Activated naive CD8-positive, alpha-beta T cell treated with anti-CD3 and anti-CD28 coated beads for 36 hours (primary cell): ENCODE measurements around the gene BNC2. TPM values are rescaled to one million over a fixed set of nuclear protein-coding genes. Genes with fewer than 3 reads are reported as not detected.

ENCODE experiments used
- DNase-seq: peaks from one replicate; pipeline ENCODE4 v3.0.0; 2021
- H3K27ac Mint-ChIP-seq: one replicate; pipeline ENCODE4 v1.8.0; 2022; ENCODE audit warnings: mild to moderate bottlenecking, moderate library complexity, mixed read lengths
- H3K27me3 Mint-ChIP-seq: one replicate; pipeline ENCODE4 v1.8.0; 2022; ENCODE audit warnings: mild to moderate bottlenecking, mixed read lengths
- H3K36me3 Mint-ChIP-seq: one replicate; pipeline ENCODE4 v1.8.0; 2021; ENCODE audit warnings: mild to moderate bottlenecking, mixed read lengths
- H3K4me1 Mint-ChIP-seq: one replicate; pipeline ENCODE4 v1.8.0; 2021; ENCODE audit warnings: mixed read lengths
- H3K4me3 Mint-ChIP-seq: one replicate; pipeline ENCODE4 v1.8.0; 2022; ENCODE audit warnings: mild to moderate bottlenecking, moderate library complexity, mixed read lengths
- H3K9me3 Mint-ChIP-seq: one replicate; pipeline ENCODE4 v1.8.0; 2022; ENCODE audit warnings: mixed read lengths
- total RNA-seq, 2 experiments: library from RNA; stranded (reverse); gene quantifications; one replicate each; pipeline ENCODE4 v1.2.3, GENCODE V29; 2021

The BNC2 gene
- total RNA-seq, 2 experiments from 2014 or later, result not detected

DNA sequence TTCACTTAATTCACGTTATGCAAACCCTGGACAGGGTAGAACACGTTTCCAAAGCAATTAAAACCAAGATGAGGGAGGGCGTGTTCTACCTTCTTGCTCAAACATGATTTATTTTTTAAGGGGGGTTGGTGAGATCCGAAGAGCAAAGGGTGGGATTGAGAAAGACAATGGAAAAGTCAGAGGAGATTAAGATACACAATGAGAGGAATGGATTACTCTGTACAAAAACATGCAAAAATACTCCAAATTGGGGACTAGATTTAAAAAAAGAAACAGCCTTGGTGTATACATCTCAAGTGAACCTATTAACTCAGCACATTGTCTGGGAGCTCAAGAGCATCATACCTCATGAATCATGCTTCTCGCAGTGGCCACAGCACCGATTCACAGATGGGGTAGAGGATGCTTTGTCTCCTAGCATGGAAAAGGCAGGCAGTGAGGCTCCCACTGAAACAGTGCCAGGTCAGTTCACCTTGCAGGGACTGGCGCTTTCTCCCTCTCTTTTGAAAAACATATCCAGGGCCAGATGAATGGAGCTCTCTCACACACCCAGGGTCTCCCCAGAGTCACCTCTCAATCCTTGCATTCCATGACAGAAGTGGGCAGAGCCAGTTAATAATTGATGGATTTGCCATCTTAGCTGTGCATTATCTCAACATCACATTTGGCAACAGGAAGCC is 459.7 kb downstream of the BNC2 start:
- H3K4me1 Mint-ChIP-seq, result no peaks in the 10 kb centered on the region

GRCh38 chr9:16407617-16408016 is 462.9 kb downstream of the BNC2 start:
- no peak for DNase-seq
- Mint-ChIP-seq H3K4me3 (no peak overlapping the region), H3K4me1 (no peaks in the 10 kb centered on the region), H3K9me3 (no peaks in the 10 kb centered on the region), H3K27ac (no peak overlapping the region), H3K36me3 (no peaks in the 10 kb centered on the region), H3K27me3 (no peaks in the 10 kb centered on the region)

More for the DNA sequence above, 459.7 kb downstream of the BNC2 start:
- DNase-seq, result no peak
- Mint-ChIP-seq H3K4me3 (no peak overlapping the region), H3K36me3 (no peaks in the 10 kb centered on the region), H3K9me3 (no peaks in the 10 kb centered on the region), H3K27me3 (no peaks in the 10 kb centered on the region), H3K27ac (no peak overlapping the region)

DNA sequence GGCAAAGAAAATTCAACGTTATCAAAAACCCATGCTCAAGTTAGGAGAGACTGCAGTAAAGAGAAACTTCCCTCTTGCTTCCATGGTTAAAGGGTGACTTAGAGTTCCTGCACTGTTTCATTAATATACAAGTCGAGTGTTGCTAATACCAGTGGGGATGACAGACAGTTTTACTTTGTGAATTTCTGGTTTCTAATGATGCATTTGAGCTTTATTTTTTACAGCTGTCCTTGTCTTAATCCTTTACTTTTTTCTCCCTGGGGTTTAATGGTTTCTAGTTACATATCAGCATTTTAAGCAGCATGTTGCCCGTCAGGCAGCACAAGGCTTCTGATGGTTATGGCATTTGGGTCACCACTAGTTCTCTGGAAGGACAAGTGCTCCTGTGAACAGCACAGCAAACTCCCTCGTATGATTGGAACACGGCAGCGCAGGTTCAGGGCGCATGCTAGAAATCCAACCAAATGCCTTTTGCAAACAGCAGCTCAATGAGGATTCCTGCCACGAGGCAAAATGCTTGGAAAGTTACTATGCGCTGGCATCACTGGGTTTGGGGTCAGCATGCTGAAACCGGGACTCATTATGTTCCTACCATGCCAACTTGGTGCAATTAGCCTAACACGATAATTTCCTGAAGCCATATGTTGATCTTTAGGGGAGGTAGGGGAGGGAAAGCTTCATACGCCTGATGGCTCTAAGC is 463.8 kb downstream of the BNC2 start:
- DNase-seq, result no peak
- no peak overlapping the region for H3K4me3 Mint-ChIP-seq
- H3K27me3 Mint-ChIP-seq, result no peaks in the 10 kb centered on the region
- H3K9me3 Mint-ChIP-seq, result no peaks in the 10 kb centered on the region
- H3K4me1 Mint-ChIP-seq, result no peaks in the 10 kb centered on the region
- no peaks in the 10 kb centered on the region for H3K36me3 Mint-ChIP-seq
- H3K27ac Mint-ChIP-seq, result no peak overlapping the region

GRCh38 chr9:16405421-16405820 is 465.0 kb downstream of the BNC2 start:
- H3K9me3 Mint-ChIP-seq, result no peaks in the 10 kb centered on the region
- no peak overlapping the region for H3K27ac Mint-ChIP-seq
- DNase-seq, result no peak
- no peaks in the 10 kb centered on the region for H3K4me1 Mint-ChIP-seq
- no peaks in the 10 kb centered on the region for H3K27me3 Mint-ChIP-seq
- H3K4me3 Mint-ChIP-seq, result no peak overlapping the region
- no peaks in the 10 kb centered on the region for H3K36me3 Mint-ChIP-seq

- no peaks in the 10 kb centered on the region for H3K4me1 Mint-ChIP-seq
- H3K36me3 Mint-ChIP-seq, result no peaks in the 10 kb centered on the region
- no peak overlapping the region for H3K27ac Mint-ChIP-seq
- no peaks in the 10 kb centered on the region for H3K27me3 Mint-ChIP-seq
- peaks cover under 1% of the 10 kb centered on the region for H3K9me3 Mint-ChIP-seq
- DNase-seq, result no peak
- H3K4me3 Mint-ChIP-seq, result no peak overlapping the region
Measured at GRCh38 chr9:16401701-16402100, 468.8 kb downstream of the BNC2 start.

- Mint-ChIP-seq H3K27ac (no peak overlapping the region), H3K4me1 (no peaks in the 10 kb centered on the region), H3K4me3 (no peak overlapping the region), H3K9me3 (peaks cover 1% of the 10 kb centered on the region), H3K36me3 (no peaks in the 10 kb centered on the region), H3K27me3 (no peaks in the 10 kb centered on the region)
- DNase-seq, result no peak
Measured at GRCh38 chr9:16398691-16399090, 471.8 kb downstream of the BNC2 start.

DNA sequence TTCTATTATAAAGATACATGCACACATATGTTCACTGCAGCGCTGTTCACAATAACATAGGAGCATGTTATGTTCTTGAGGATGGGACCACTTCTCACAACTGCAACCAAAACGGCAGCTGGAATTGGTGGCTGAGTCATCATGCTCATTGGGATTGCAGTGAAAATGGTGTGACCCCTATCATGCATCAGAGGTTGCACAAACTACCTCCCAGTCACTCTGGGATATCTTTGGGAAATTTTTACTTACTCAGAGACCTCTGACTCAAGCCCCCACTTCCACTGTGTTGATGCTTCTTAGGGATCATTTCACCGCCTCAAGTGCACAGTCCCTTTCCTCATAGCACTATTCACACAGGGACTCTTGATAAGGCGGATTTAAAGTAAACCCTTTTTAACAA is 474.1 kb downstream of the BNC2 start:
- Mint-ChIP-seq H3K4me1 (no peaks in the 10 kb centered on the region), H3K4me3 (no peak overlapping the region), H3K27ac (no peak overlapping the region), H3K36me3 (no peaks in the 10 kb centered on the region), H3K9me3 (peaks cover 1% of the 10 kb centered on the region), H3K27me3 (no peaks in the 10 kb centered on the region)
- no peak for DNase-seq

DNA sequence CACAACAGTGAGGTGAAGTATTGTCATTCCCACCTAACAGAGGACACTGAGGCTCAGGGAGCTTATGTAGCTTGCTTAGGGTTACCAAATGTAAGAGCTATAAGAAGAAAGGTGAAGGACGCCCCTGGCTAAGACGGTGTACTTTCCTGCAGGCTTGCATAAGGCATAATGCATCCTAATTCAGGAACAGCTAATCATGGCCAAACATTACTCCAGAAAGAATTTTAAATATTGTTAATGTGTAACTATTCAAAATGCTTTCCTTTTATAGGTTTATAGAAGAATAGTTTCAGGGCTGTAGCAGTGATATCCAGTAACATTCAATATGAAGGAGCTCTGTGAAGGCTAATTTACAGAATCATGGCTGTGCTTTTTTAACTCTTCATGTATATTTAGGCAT is 479.1 kb downstream of the BNC2 start:
- Mint-ChIP-seq H3K4me1 (no peaks in the 10 kb centered on the region), H3K27ac (no peak overlapping the region), H3K36me3 (no peaks in the 10 kb centered on the region), H3K9me3 (no peaks in the 10 kb centered on the region), H3K4me3 (no peak overlapping the region), H3K27me3 (no peaks in the 10 kb centered on the region)
- DNase-seq, result no peak

GRCh38 chr9:16387382-16387781 is 483.1 kb downstream of the BNC2 start:
- H3K36me3 Mint-ChIP-seq, result no peaks in the 10 kb centered on the region
- H3K9me3 Mint-ChIP-seq, result peaks cover 5% of the 10 kb centered on the region
- no peaks in the 10 kb centered on the region for H3K4me1 Mint-ChIP-seq
- H3K4me3 Mint-ChIP-seq, result no peak overlapping the region
- DNase-seq, result no peak
- H3K27ac Mint-ChIP-seq, result no peak overlapping the region
- H3K27me3 Mint-ChIP-seq, result no peaks in the 10 kb centered on the region

DNA sequence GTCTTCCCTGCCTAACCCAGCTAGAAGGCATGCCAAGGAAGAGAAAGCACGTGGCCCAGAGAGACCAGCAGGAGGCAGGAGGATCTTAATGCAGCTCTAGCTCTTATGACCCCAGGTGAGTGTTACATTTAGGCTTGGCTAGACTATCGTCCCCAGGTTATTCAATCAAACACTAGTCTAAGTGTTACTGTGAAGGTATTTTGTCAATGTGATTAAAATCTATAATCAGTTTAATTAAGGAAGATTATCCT is 483.7 kb downstream of the BNC2 start:
- DNase-seq, result no peak
- no peaks in the 10 kb centered on the region for H3K36me3 Mint-ChIP-seq
- H3K4me1 Mint-ChIP-seq, result no peaks in the 10 kb centered on the region
- no peak overlapping the region for H3K4me3 Mint-ChIP-seq
- no peak overlapping the region for H3K27ac Mint-ChIP-seq
- peaks cover 5% of the 10 kb centered on the region for H3K9me3 Mint-ChIP-seq
- H3K27me3 Mint-ChIP-seq, result no peaks in the 10 kb centered on the region

DNA sequence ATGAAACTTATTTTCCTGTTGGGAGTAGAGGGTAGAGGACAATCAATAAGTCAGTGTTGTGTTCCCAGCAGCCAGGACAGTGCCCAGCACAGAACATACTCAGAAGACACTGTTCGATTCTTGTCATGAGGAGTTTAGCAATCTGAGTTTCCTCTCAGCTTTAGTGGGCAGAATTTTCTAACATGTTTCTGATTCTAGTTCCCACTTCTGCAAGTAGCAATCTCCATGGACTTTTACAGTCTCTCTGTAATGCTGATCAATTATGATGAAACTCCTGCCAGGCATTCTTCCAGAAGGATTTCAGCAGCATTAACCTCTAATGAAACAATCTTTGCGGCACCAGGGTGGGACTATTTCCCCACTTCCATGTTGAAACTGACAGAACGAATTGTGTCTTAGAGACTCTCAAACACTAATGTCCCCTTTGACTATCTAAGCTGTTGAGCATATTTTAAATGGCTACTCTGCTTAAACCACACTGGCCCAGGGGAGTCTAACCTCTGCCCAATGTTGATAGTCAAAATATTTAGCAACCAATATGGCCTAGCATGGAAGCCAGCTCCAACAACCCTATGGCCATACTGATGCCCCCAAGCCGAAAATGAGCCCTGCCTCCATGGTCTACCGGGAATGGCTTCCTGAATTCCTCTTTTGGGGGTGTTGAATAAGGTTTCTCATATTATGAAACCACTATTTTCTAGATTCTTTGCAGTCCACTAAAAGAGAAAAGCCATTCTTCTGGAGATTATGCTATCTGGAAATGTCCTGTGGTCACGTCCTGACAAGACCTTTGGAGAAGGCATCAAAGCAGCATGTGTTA is 484.3 kb downstream of the BNC2 start:
- no peaks in the 10 kb centered on the region for H3K27me3 Mint-ChIP-seq
- H3K9me3 Mint-ChIP-seq, result peaks cover 5% of the 10 kb centered on the region
- H3K27ac Mint-ChIP-seq, result no peak overlapping the region
- no peak for DNase-seq
- no peaks in the 10 kb centered on the region for H3K36me3 Mint-ChIP-seq
- H3K4me3 Mint-ChIP-seq, result no peak overlapping the region
- no peaks in the 10 kb centered on the region for H3K4me1 Mint-ChIP-seq

DNA sequence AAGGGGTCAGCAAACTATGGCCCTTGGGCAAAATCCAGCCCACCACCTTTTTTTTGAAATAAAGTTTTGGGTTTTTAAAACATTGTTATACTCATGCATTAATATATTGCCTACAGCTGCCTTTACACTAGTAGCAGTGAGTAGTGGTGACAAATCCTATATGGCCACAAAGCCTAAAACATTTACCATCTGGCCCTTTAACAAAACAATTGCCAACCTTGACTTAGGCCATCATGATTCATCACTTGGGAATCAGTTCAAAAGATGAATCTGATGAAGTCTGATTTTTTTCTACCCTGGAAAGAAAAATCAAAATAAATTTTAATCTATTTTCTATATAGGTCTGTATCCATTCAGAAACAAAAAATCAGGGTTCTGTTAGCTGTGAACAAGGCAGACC is 484.9 kb downstream of the BNC2 start:
- no peaks in the 10 kb centered on the region for H3K4me1 Mint-ChIP-seq
- DNase-seq, result no peak
- H3K9me3 Mint-ChIP-seq, result peaks cover 5% of the 10 kb centered on the region
- no peaks in the 10 kb centered on the region for H3K27me3 Mint-ChIP-seq
- H3K36me3 Mint-ChIP-seq, result no peaks in the 10 kb centered on the region
- no peak overlapping the region for H3K27ac Mint-ChIP-seq
- no peak overlapping the region for H3K4me3 Mint-ChIP-seq

GRCh38 chr9:16384993-16385392 is 485.5 kb downstream of the BNC2 start:
- Mint-ChIP-seq H3K4me3 (no peak overlapping the region), H3K27ac (no peak overlapping the region), H3K27me3 (no peaks in the 10 kb centered on the region), H3K4me1 (no peaks in the 10 kb centered on the region), H3K36me3 (no peaks in the 10 kb centered on the region), H3K9me3 (peaks cover 5% of the 10 kb centered on the region)
- no peak for DNase-seq

- Mint-ChIP-seq H3K27ac (no peak overlapping the region), H3K9me3 (peaks cover 2% of the 10 kb centered on the region), H3K27me3 (peaks cover 3% of the 10 kb centered on the region), H3K36me3 (no peaks in the 10 kb centered on the region), H3K4me3 (no peak overlapping the region), H3K4me1 (no peaks in the 10 kb centered on the region)
- no peak for DNase-seq
Measured at GRCh38 chr9:16377311-16377710, 493.2 kb downstream of the BNC2 start.

- no peaks in the 10 kb centered on the region for H3K4me1 Mint-ChIP-seq
- H3K27me3 Mint-ChIP-seq, result no peaks in the 10 kb centered on the region
- no peak overlapping the region for H3K4me3 Mint-ChIP-seq
- no peaks in the 10 kb centered on the region for H3K9me3 Mint-ChIP-seq
- H3K36me3 Mint-ChIP-seq, result no peaks in the 10 kb centered on the region
- no peak overlapping the region for H3K27ac Mint-ChIP-seq
- no peak for DNase-seq
Measured at GRCh38 chr9:16371306-16371705, 499.2 kb downstream of the BNC2 start.

DNA sequence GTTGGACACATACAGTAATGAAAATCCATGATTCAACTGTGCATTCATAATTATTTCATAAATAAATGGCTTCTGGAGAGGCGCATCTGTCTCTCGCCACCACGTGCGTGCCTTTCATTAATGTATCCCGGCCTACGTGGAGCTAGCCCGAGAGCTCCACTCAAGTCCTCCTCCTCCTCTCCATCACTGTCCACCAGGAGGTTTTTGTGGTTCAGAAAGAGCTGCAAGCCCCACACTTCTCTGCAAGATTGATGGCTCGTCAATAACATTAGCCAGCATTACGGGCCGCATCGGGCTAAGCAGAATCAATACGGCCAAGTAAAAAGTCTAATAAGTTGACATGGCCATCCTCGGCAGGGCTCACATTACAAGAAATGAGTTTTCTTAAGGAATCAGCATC is 499.8 kb downstream of the BNC2 start:
- Mint-ChIP-seq H3K4me1 (no peaks in the 10 kb centered on the region), H3K27me3 (no peaks in the 10 kb centered on the region), H3K4me3 (no peak overlapping the region), H3K9me3 (no peaks in the 10 kb centered on the region), H3K27ac (no peak overlapping the region), H3K36me3 (no peaks in the 10 kb centered on the region)
- no peak for DNase-seq
